Lower leg skin (tissue), 3 donors: Measurements from ENCODE around the gene ARHGAP23.

Source experiments
- CTCF ChIP-seq, 3 donors: fragments of 450-650 bp; IDR thresholded peaks; one replicate each; pipeline ENCODE4 v1.5.1; 2016; ENCODE audit warnings: antibody characterized with exemption in 3 of 3, mild to moderate bottlenecking in 3 of 3, moderate library complexity in 2 of 3
- POLR2A ChIP-seq, 2 donors: fragments of 450-650 bp; IDR thresholded peaks; one replicate each; pipeline ENCODE4 v1.6.1; 2016 to 2017; ENCODE audit warnings: antibody characterized with exemption in 2 of 2, mild to moderate bottlenecking in 1 of 2, moderate library complexity in 1 of 2

- TF ChIP-seq CTCF (IDR thresholded peaks at IDR 0.05) (no peak), POLR2A (IDR thresholded peaks at IDR 0.05) (no peak)
These were observed 28.0 kb downstream of the ARHGAP23 start for GRCh38 chr17:38456031-38456815.
